Activated T-cell treated with anti-CD3 and anti-CD28 coated beads, Interleukin-2, amount 50 U/mL, for 24 hours (primary cell): ENCODE data around the gene RAB8B.
"Not testable (repeated sequence)": the region's sequence is repeated elsewhere in the genome, so short reads cannot be mapped to it uniquely, and the experiment has no call there.

Experiments
- DNase-seq: peaks from one replicate; pipeline ENCODE4 v3.0.0-alpha.2; 2020
- H3K27ac Mint-ChIP-seq: 2 replicates; pipeline ENCODE4 v1.8.0; 2020; ENCODE audit warnings: mild to moderate bottlenecking, mixed read lengths
- H3K27me3 Mint-ChIP-seq: 2 replicates; pipeline ENCODE4 v1.8.0; 2020; ENCODE audit warnings: mixed read lengths
- H3K36me3 Mint-ChIP-seq: 2 replicates; pipeline ENCODE4 v1.8.0; 2020; ENCODE audit warnings: low read depth, mixed read lengths
- H3K4me1 Mint-ChIP-seq: 2 replicates; pipeline ENCODE4 v1.8.0; 2020; ENCODE audit warnings: low read depth, mixed read lengths
- H3K4me3 Mint-ChIP-seq: 2 replicates; pipeline ENCODE4 v1.8.0; 2020; ENCODE audit warnings: mild to moderate bottlenecking, moderate library complexity, mixed read lengths
- H3K9me3 Mint-ChIP-seq: 2 replicates; pipeline ENCODE4 v1.8.0; 2020; ENCODE audit warnings: mixed read lengths

RAB8B gene

GRCh38 chr15:63191895-63192618 is 2.7 kb downstream of the RAB8B start:
- peak overlapping the region; percentile 99 for H3K27ac Mint-ChIP-seq
- H3K4me3 Mint-ChIP-seq: peak overlapping the region; percentile 93
- no peaks in the 10 kb centered on the region for H3K9me3 Mint-ChIP-seq
- H3K27me3 Mint-ChIP-seq: no peaks in the 10 kb centered on the region
- DNase-seq: no peak
- peaks cover 60% of the 10 kb centered on the region for H3K36me3 Mint-ChIP-seq
- peaks cover 79% of the 10 kb centered on the region for H3K4me1 Mint-ChIP-seq

- Mint-ChIP-seq H3K36me3 (peaks cover 67% of the 10 kb centered on the region), H3K27ac (peak overlapping the region; percentile 99), H3K4me3 (peak overlapping the region; percentile 93), H3K27me3 (no peaks in the 10 kb centered on the region), H3K4me1 (peaks cover 82% of the 10 kb centered on the region), H3K9me3 (no peaks in the 10 kb centered on the region)
- DNase-seq: no peak
Measured at GRCh38 chr15:63192619-63193206, 3.3 kb downstream of the RAB8B start.

GRCh38 chr15:63194302-63194701 is 4.9 kb downstream of the RAB8B start:
- H3K27me3 Mint-ChIP-seq: no peaks in the 10 kb centered on the region
- peak overlapping the region; percentile 99 for H3K27ac Mint-ChIP-seq
- no peak for DNase-seq
- H3K9me3 Mint-ChIP-seq: no peaks in the 10 kb centered on the region
- H3K36me3 Mint-ChIP-seq: peaks cover 75% of the 10 kb centered on the region
- H3K4me3 Mint-ChIP-seq: peak overlapping the region; percentile 93
- peaks cover 82% of the 10 kb centered on the region for H3K4me1 Mint-ChIP-seq

GRCh38 chr15:63194880-63195568 is 5.6 kb downstream of the RAB8B start:
- H3K4me3 Mint-ChIP-seq: peak overlapping the region; percentile 68
- peaks cover 89% of the 10 kb centered on the region for H3K4me1 Mint-ChIP-seq
- peaks cover 78% of the 10 kb centered on the region for H3K36me3 Mint-ChIP-seq
- no peak for DNase-seq
- no peaks in the 10 kb centered on the region for H3K27me3 Mint-ChIP-seq
- peak overlapping the region; percentile 90 for H3K27ac Mint-ChIP-seq
- no peaks in the 10 kb centered on the region for H3K9me3 Mint-ChIP-seq

- H3K27me3 Mint-ChIP-seq: no peaks in the 10 kb centered on the region
- H3K4me3 Mint-ChIP-seq: peak overlapping the region; percentile 68
- no peak for DNase-seq
- peaks cover 78% of the 10 kb centered on the region for H3K36me3 Mint-ChIP-seq
- H3K9me3 Mint-ChIP-seq: no peaks in the 10 kb centered on the region
- peaks cover 95% of the 10 kb centered on the region for H3K4me1 Mint-ChIP-seq
- H3K27ac Mint-ChIP-seq: peak overlapping the region; percentile 90
Measured at GRCh38 chr15:63195569-63196015, 6.2 kb downstream of the RAB8B start.

GRCh38 chr15:63196842-63197241 is 7.4 kb downstream of the RAB8B start:
- no peaks in the 10 kb centered on the region for H3K27me3 Mint-ChIP-seq
- no peaks in the 10 kb centered on the region for H3K9me3 Mint-ChIP-seq
- H3K4me1 Mint-ChIP-seq: peaks cover 96% of the 10 kb centered on the region
- peak overlapping the region; percentile 90 for H3K27ac Mint-ChIP-seq
- H3K36me3 Mint-ChIP-seq: peaks cover 79% of the 10 kb centered on the region
- no peak overlapping the region for H3K4me3 Mint-ChIP-seq
- DNase-seq: no peak

GRCh38 chr15:63197626-63198025 is 8.2 kb downstream of the RAB8B start:
- H3K4me3 Mint-ChIP-seq: peak overlapping the region; percentile 26
- peak overlapping the region; percentile 88 for H3K27ac Mint-ChIP-seq
- H3K27me3 Mint-ChIP-seq: no peaks in the 10 kb centered on the region
- H3K9me3 Mint-ChIP-seq: no peaks in the 10 kb centered on the region
- peaks cover 83% of the 10 kb centered on the region for H3K36me3 Mint-ChIP-seq
- no peak for DNase-seq
- H3K4me1 Mint-ChIP-seq: peaks cover 95% of the 10 kb centered on the region

- peak overlapping the region; percentile 82 for H3K27ac Mint-ChIP-seq
- peaks cover 97% of the 10 kb centered on the region for H3K4me1 Mint-ChIP-seq
- H3K36me3 Mint-ChIP-seq: peaks cover 85% of the 10 kb centered on the region
- H3K27me3 Mint-ChIP-seq: no peaks in the 10 kb centered on the region
- peak overlapping the region; percentile 13 for H3K4me3 Mint-ChIP-seq
- no peak for DNase-seq
- no peaks in the 10 kb centered on the region for H3K9me3 Mint-ChIP-seq
Measured at GRCh38 chr15:63198371-63199250, 9.2 kb downstream of the RAB8B start.

- peaks cover 78% of the 10 kb centered on the region for H3K36me3 Mint-ChIP-seq
- no peaks in the 10 kb centered on the region for H3K27me3 Mint-ChIP-seq
- peak overlapping the region; percentile 82 for H3K27ac Mint-ChIP-seq
- H3K4me1 Mint-ChIP-seq: peaks cover 94% of the 10 kb centered on the region
- H3K9me3 Mint-ChIP-seq: no peaks in the 10 kb centered on the region
- no peak for DNase-seq
- H3K4me3 Mint-ChIP-seq: no peak overlapping the region
Measured at GRCh38 chr15:63200464-63201249, 11.3 kb downstream of the RAB8B start.

- no peaks in the 10 kb centered on the region for H3K9me3 Mint-ChIP-seq
- H3K36me3 Mint-ChIP-seq: peaks cover 77% of the 10 kb centered on the region
- H3K27ac Mint-ChIP-seq: peak overlapping the region; percentile 86
- no peaks in the 10 kb centered on the region for H3K27me3 Mint-ChIP-seq
- H3K4me3 Mint-ChIP-seq: no peak overlapping the region
- no peak for DNase-seq
- H3K4me1 Mint-ChIP-seq: peaks cover 91% of the 10 kb centered on the region
Measured at GRCh38 chr15:63202861-63203260, 13.5 kb downstream of the RAB8B start.

- H3K4me3 Mint-ChIP-seq: peak overlapping the region; percentile 19
- peaks cover 91% of the 10 kb centered on the region for H3K4me1 Mint-ChIP-seq
- H3K9me3 Mint-ChIP-seq: no peaks in the 10 kb centered on the region
- H3K27ac Mint-ChIP-seq: peak overlapping the region; percentile 86
- DNase-seq: no peak
- no peaks in the 10 kb centered on the region for H3K27me3 Mint-ChIP-seq
- H3K36me3 Mint-ChIP-seq: peaks cover 76% of the 10 kb centered on the region
Measured at GRCh38 chr15:63203451-63204090, 14.2 kb downstream of the RAB8B start.

- peaks cover 87% of the 10 kb centered on the region for H3K4me1 Mint-ChIP-seq
- peaks cover 63% of the 10 kb centered on the region for H3K36me3 Mint-ChIP-seq
Measured at GRCh38 chr15:63206079-63206478, 16.7 kb downstream of the RAB8B start.

GRCh38 chr15:63208824-63209223 is 19.4 kb downstream of the RAB8B start:
- not testable (repeated sequence) for H3K27me3 Mint-ChIP-seq, DNase-seq, H3K4me3 Mint-ChIP-seq, H3K9me3 Mint-ChIP-seq
- peak overlapping the region; percentile 47 for H3K27ac Mint-ChIP-seq
- H3K4me1 Mint-ChIP-seq: peaks cover 88% of the 10 kb centered on the region
- H3K36me3 Mint-ChIP-seq: peaks cover 46% of the 10 kb centered on the region

More at GRCh38 chr15:63206079-63206478, 16.7 kb downstream of the RAB8B start:
- no peak overlapping the region for H3K27ac Mint-ChIP-seq
- H3K27me3 Mint-ChIP-seq: no peaks in the 10 kb centered on the region
- H3K4me3 Mint-ChIP-seq: no peak overlapping the region
- H3K9me3 Mint-ChIP-seq: no peaks in the 10 kb centered on the region
- no peak for DNase-seq
